Keratinocyte (primary cell): ENCODE results near the gene JMJD7. TPM values are rescaled to one million over a fixed set of nuclear protein-coding genes. Genes with fewer than 3 reads are reported as not detected.

Experiments
- DNase-seq: peaks from one replicate; pipeline ENCODE4 v3.0.0-alpha.2; 2011; ENCODE audit warnings: low read depth, missing footprints, low spot score
- FAIRE-seq: peaks from 2 replicates; lab custom pipeline; 2011; peaks lifted over from hg19 to GRCh38; lab: Jason Lieb, UNC
- H2AFZ ChIP-seq: 2 replicates; pipeline ENCODE4 v1.6.0; 2012; ENCODE audit warnings: low read length, control low read depth, inconsistent platforms; ENCODE audit not compliant: control insufficient read depth
- H3K27ac ChIP-seq: 2 replicates; pipeline ENCODE4 v1.5.1; 2011; ENCODE audit warnings: low read length; ENCODE audit not compliant: control insufficient read depth, insufficient read depth
- H3K27me3 ChIP-seq: 3 replicates; pipeline ENCODE4 v1.6.0; 2011; ENCODE audit warnings: low read length; ENCODE audit not compliant: control insufficient read depth, insufficient read depth; ENCODE audit errors: extremely low read depth
- H3K36me3 ChIP-seq, 2 experiments: 2 replicates in 1 of 2; 3 replicates in 1 of 2; pipeline ENCODE4 v1.5.1; 2011; ENCODE audit warnings: low read length in 2 of 2, mild to moderate bottlenecking in 1 of 2; ENCODE audit not compliant: control insufficient read depth in 2 of 2, insufficient read depth in 2 of 2; ENCODE audit errors: extremely low read depth in 1 of 2
- H3K4me1 ChIP-seq: 3 replicates; pipeline ENCODE4 v1.5.1; 2011; ENCODE audit warnings: low read length; ENCODE audit not compliant: control insufficient read depth, insufficient read depth; ENCODE audit errors: extremely low read depth
- H3K4me2 ChIP-seq: 3 replicates; pipeline ENCODE4 v1.6.0; 2011; ENCODE audit warnings: low read depth, low read length; ENCODE audit not compliant: control insufficient read depth, insufficient read depth; ENCODE audit errors: extremely low read depth
- H3K4me3 ChIP-seq, 3 experiments: fragments of 200-600 bp in 1 of 3; sonication (generic) in 1 of 3; 2 replicates in 2 of 3; 3 replicates in 1 of 3; pipeline ENCODE4 v1.5.1; 2011 to 2016; ENCODE audit warnings: low read length in 3 of 3, mild to moderate bottlenecking in 3 of 3, control low read depth in 2 of 3, inconsistent platforms in 1 of 3, low read depth in 1 of 3, mixed read lengths in 1 of 3, mixed run types in 1 of 3, moderate library complexity in 1 of 3; ENCODE audit not compliant: control insufficient read depth in 2 of 3, insufficient read depth in 2 of 3; ENCODE audit errors: extremely low read depth in 1 of 3
- H3K79me2 ChIP-seq: 2 replicates; pipeline ENCODE4 v1.6.0; 2012; ENCODE audit warnings: low read length; ENCODE audit not compliant: control insufficient read depth, insufficient read depth
- H3K9ac ChIP-seq: 3 replicates; pipeline ENCODE4 v1.6.0; 2011; ENCODE audit warnings: low read length; ENCODE audit not compliant: control insufficient read depth, insufficient read depth; ENCODE audit errors: extremely low read depth
- H3K9me1 ChIP-seq: 3 replicates; pipeline ENCODE4 v1.6.0; 2011; ENCODE audit warnings: low read length; ENCODE audit not compliant: control insufficient read depth, insufficient read depth; ENCODE audit errors: extremely low read depth
- H3K9me3 ChIP-seq: 2 replicates; pipeline ENCODE4 v1.5.1; 2012; ENCODE audit warnings: low read depth, low read length; ENCODE audit not compliant: control insufficient read depth
- H4K20me1 ChIP-seq: 3 replicates; pipeline ENCODE4 v1.6.0; 2011; ENCODE audit warnings: low read length; ENCODE audit not compliant: control insufficient read depth, insufficient read depth; ENCODE audit errors: extremely low read depth
- CTCF ChIP-seq, 3 experiments: IDR thresholded peaks in 1 of 3; conservative IDR thresholded peaks in 1 of 3; optimal IDR thresholded peaks in 1 of 3; 2 replicates in 2 of 3; 3 replicates in 1 of 3; pipeline versions ENCODE3 to v1.5.1; 2011; ENCODE audit warnings: low read length in 3 of 3, mild to moderate bottlenecking in 3 of 3, moderate library complexity in 2 of 3, control low read depth in 1 of 3, inconsistent platforms in 1 of 3; ENCODE audit not compliant: insufficient read depth in 2 of 3; ENCODE audit errors: extremely low read depth in 1 of 3
- EZH2 ChIP-seq: IDR thresholded peaks from one replicate; pipeline ENCODE4 v1.6.1; 2012; ENCODE audit warnings: inconsistent platforms, mild to moderate bottlenecking, low read length, moderate library complexity
- dilution Hi-C: fragments of 300-500 bp; cut with MboI; formaldehyde crosslinking; loops from one replicate; pipeline ENCODE4 v1.7.0; 2020; ENCODE audit warnings: low sequenced_read_pairs; ENCODE audit not compliant: extremely low pct_ligation_motif_present
- polyA plus RNA-seq, 5 experiments: library from polyadenylated mRNA; depleted of rRNA in 3 of 5; stranded (reverse) in 3 of 5; stranded (forward) in 1 of 5; unstranded in 1 of 5; fragments of >200 nt; gene quantifications; 1 replicate in 1 of 5; 2 replicates in 3 of 5; 3 replicates in 1 of 5; pipeline versions ENCODE4 v1.2.1 to v1.2.3, GENCODE V29; 2011 to 2012; ENCODE audit warnings: missing spikeins in 2 of 5, low read depth in 1 of 5, low replicate concordance in 1 of 5

The JMJD7 gene
- polyA plus RNA-seq, 1 donor (not counting 4 experiments of a cell fraction or from before 2014, with no cell fraction given): 8.2 TPM

DNA sequence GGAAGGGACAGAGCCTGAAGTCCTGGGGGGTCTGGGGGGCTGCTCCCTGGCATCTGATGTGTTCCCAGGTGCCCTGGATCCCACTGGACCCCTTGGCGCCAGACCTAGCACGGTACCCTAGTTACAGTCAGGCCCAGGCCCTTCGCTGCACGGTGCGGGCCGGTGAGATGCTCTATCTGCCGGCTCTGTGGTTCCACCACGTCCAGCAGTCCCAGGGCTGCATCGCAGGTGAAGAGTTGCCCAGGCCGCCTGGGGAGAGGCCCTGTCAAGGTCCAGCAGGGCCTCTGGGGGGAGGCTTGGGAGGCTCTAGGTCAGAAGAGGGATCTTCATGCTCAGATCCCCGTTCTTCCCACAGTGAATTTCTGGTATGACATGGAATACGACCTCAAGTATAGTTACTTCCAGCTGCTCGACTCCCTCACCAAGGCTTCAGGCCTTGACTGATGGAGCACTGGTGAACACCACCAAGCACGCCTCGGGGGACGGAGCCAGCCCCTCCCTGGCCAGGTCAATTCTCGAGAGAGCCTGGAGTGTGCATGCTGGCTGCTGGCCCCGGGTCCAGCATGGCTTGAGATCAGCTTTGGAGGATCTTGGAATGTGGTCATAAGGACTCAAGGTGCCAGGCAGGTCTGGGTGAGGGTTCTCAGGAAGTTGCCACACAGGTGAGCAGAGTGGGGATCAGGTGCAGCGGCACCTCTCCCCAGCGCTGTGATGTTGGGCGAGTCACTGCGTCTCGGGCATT, 9.0 kb downstream of the JMJD7 start:
- H3K4me2 ChIP-seq: no peak overlapping the region
- H3K9me1 ChIP-seq: no peaks in the 10 kb centered on the region
- H3K9me3 ChIP-seq: no peaks in the 10 kb centered on the region
- H4K20me1 ChIP-seq: no peaks in the 10 kb centered on the region
- no peak overlapping the region for H3K9ac ChIP-seq
- dilution Hi-C loops: no loop called here
- peaks cover 3 to 10% of the 10 kb centered on the region in 2 experiments for H3K36me3 ChIP-seq
- TF ChIP-seq CTCF (optimal IDR thresholded peaks at IDR 0.05 in 1 of 3, IDR thresholded peaks at IDR 0.05 in 1 of 3, conservative IDR thresholded peaks at IDR 0.05 in 1 of 3; ENCODE audit: extremely low read depth in 1 of 3, insufficient read depth in 2 of 3, low read length in 3 of 3): no peak
- no peak for TF ChIP-seq EZH2
- no peak for DNase-seq
- no peak overlapping the region for H3K27ac ChIP-seq
- no peak overlapping the region for H3K4me3 ChIP-seq
- no peak for FAIRE-seq
- peaks cover 45% of the 10 kb centered on the region for H3K4me1 ChIP-seq
- H3K27me3 ChIP-seq: no peaks in the 10 kb centered on the region
- H3K79me2 ChIP-seq: peaks cover 5% of the 10 kb centered on the region
- no peak overlapping the region for H2AFZ ChIP-seq

DNA sequence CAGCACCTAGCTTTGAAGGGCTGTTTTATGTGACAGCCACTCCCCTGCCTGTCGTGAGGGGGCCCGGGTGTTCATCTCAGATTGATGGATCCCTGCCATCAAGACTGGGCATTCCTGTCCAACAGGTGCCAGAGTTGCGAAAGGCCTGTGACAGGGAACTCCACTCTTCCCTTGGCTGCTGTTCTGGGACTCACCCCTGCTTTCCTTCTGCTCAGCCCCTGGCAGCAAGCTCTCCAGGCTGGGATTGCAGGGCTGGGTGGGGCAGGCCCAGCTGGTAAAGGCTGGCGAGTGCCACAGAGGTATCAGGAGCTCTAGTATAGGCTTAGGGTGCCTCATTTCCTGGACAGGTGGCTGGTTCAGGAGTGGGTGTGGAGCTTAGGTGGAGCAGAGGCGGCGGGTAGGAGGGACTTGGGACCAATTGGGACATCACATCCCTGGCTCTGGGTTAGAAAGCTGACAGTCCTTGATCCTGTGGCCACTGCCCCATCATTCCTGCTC, 10.6 kb downstream of the JMJD7 start, which contains the start of gene PLA2G4B:
TSS of gene PLA2G4B (plus strand) at position 448 of the 498 bp plus-strand sequence. CDS start 67 bp downstream, outside the sequence.
- Histone ChIP-seq H3K36me3 (peaks cover 3 to 11% of the 10 kb centered on the region in 2 experiments), H3K4me3 (no peak within 1 kb of the TSS), H3K4me2 (no peak within 1 kb of the TSS), H4K20me1 (no peaks in the 10 kb centered on the region), H3K9me3 (no peaks in the 10 kb centered on the region), H2AFZ (no peak within 1 kb of the TSS), H3K9ac (peak within 1 kb of the TSS; percentile 13), H3K27ac (no peak within 1 kb of the TSS), H3K9me1 (no peaks in the 10 kb centered on the region), H3K27me3 (no peaks in the 10 kb centered on the region), H3K4me1 (peaks cover 31% of the 10 kb centered on the region), H3K79me2 (peaks cover 5% of the 10 kb centered on the region)
- FAIRE-seq (peak; percentile 34), DNase-seq (no peak)
- dilution Hi-C loops: no loop called here
- TF ChIP-seq CTCF (optimal IDR thresholded peaks at IDR 0.05 in 1 of 3, IDR thresholded peaks at IDR 0.05 in 1 of 3, conservative IDR thresholded peaks at IDR 0.05 in 1 of 3; ENCODE audit: extremely low read depth in 1 of 3, insufficient read depth in 2 of 3, low read length in 3 of 3): no peak
- TF ChIP-seq EZH2: no peak
